Mucosa of rectum (tissue), 2 donors: Measurements from ENCODE around the gene TJP1.
"Not testable (repeated sequence)": the region's sequence is repeated elsewhere in the genome, so short reads cannot be mapped to it uniquely, and the experiment has no call there.

Experiments used
- H3K27ac ChIP-seq, 2 donors: one replicate each; pipeline ENCODE4 v1.7.0; 2013; ENCODE audit warnings: inconsistent platforms in 2 of 2, low read depth in 2 of 2, low read length in 2 of 2
- H3K27me3 ChIP-seq, 2 donors: one replicate each; pipeline ENCODE4 v1.7.0; 2013; ENCODE audit warnings: low read length in 2 of 2; ENCODE audit not compliant: control insufficient read depth in 2 of 2, insufficient read depth in 2 of 2
- H3K36me3 ChIP-seq, 2 donors: one replicate each; pipeline ENCODE4 v1.7.0; 2013; ENCODE audit warnings: low read length in 2 of 2; ENCODE audit not compliant: control insufficient read depth in 2 of 2, insufficient read depth in 2 of 2
- H3K4me1 ChIP-seq, 2 donors: one replicate each; pipeline ENCODE4 v1.7.0; 2013; ENCODE audit warnings: low read length in 2 of 2, mild to moderate bottlenecking in 1 of 2; ENCODE audit not compliant: control insufficient read depth in 2 of 2, insufficient read depth in 2 of 2
- H3K4me3 ChIP-seq, 2 donors: one replicate each; pipeline ENCODE4 v1.7.0; 2013; ENCODE audit warnings: low read length in 2 of 2
- H3K9ac ChIP-seq, 2 donors: one replicate each; pipeline ENCODE4 v1.7.0; 2013; ENCODE audit warnings: low read length in 2 of 2, low read depth in 1 of 2, mild to moderate bottlenecking in 1 of 2
- H3K9me3 ChIP-seq, 2 donors: one replicate each; pipeline ENCODE4 v1.7.0; 2013; ENCODE audit warnings: low read length in 2 of 2; ENCODE audit not compliant: control insufficient read depth in 2 of 2
- donor health status: healthy.
- donor health status: Normal muscosa, but diverticular disease.

TJP1 gene

GRCh38 chr15:29736012-29736743 is 86.1 kb downstream of the TJP1 start:
- H3K27me3 ChIP-seq: no peaks in the 10 kb centered on the region
- no peak overlapping the region for H3K27ac ChIP-seq
- H3K4me3 ChIP-seq: no peak overlapping the region
- H3K4me1 ChIP-seq: no peaks in the 10 kb centered on the region
- peaks cover 36 to 38% of the 10 kb centered on the region in 2 donors for H3K36me3 ChIP-seq
- H3K9ac ChIP-seq: no peak overlapping the region
- H3K9me3 ChIP-seq: no peaks in the 10 kb centered on the region

GRCh38 chr15:29734917-29735572 is 87.2 kb downstream of the TJP1 start:
- Histone ChIP-seq H3K36me3 (peaks cover 36 to 38% of the 10 kb centered on the region in 2 donors), H3K27ac (no peak overlapping the region)

GRCh38 chr15:29731865-29732264 is 90.4 kb downstream of the TJP1 start:
- Histone ChIP-seq H3K27ac (no peak overlapping the region), H3K27me3 (no peaks in the 10 kb centered on the region), H3K9me3 (no peaks in the 10 kb centered on the region), H3K4me1 (no peaks in the 10 kb centered on the region), H3K36me3 (peaks cover 29 to 38% of the 10 kb centered on the region in 2 donors), H3K4me3 (no peak overlapping the region), H3K9ac (no peak overlapping the region)

More at GRCh38 chr15:29734917-29735572, 87.2 kb downstream of the TJP1 start:
- no peak overlapping the region for H3K4me3 ChIP-seq
- no peaks in the 10 kb centered on the region for H3K27me3 ChIP-seq
- H3K4me1 ChIP-seq: no peaks in the 10 kb centered on the region
- H3K9me3 ChIP-seq: no peaks in the 10 kb centered on the region
- no peak overlapping the region for H3K9ac ChIP-seq

- not testable (repeated sequence) for H3K27me3 ChIP-seq, H3K27ac ChIP-seq, H3K4me1 ChIP-seq, H3K9ac ChIP-seq, H3K4me3 ChIP-seq, H3K9me3 ChIP-seq
- H3K36me3 ChIP-seq: peaks cover 18 to 30% of the 10 kb centered on the region in 2 donors
Measured at GRCh38 chr15:29730471-29730870, 91.8 kb downstream of the TJP1 start.

- H3K27ac ChIP-seq: no peak overlapping the region
- H3K36me3 ChIP-seq: peaks cover 23 to 39% of the 10 kb centered on the region in 2 donors
- no peaks in the 10 kb centered on the region for H3K9me3 ChIP-seq
- no peak overlapping the region for H3K4me3 ChIP-seq
- no peaks in the 10 kb centered on the region for H3K27me3 ChIP-seq
- H3K9ac ChIP-seq: no peak overlapping the region
- peaks cover 0 to 8% of the 10 kb centered on the region in 2 donors for H3K4me1 ChIP-seq
Measured at GRCh38 chr15:29728418-29728817, 93.8 kb downstream of the TJP1 start.

GRCh38 chr15:29727871-29728270 is 94.4 kb downstream of the TJP1 start:
- Histone ChIP-seq H3K27me3 (no peaks in the 10 kb centered on the region), H3K4me3 (no peak overlapping the region), H3K4me1 (peaks cover 0 to 8% of the 10 kb centered on the region in 2 donors)

GRCh38 chr15:29726553-29726952 is 95.7 kb downstream of the TJP1 start:
- Histone ChIP-seq H3K9ac (no peak overlapping the region), H3K9me3 (peaks cover 7 to 11% of the 10 kb centered on the region in 2 donors), H3K36me3 (peaks cover 23 to 43% of the 10 kb centered on the region in 2 donors), H3K27me3 (no peaks in the 10 kb centered on the region), H3K4me3 (no peak overlapping the region), H3K4me1 (peaks cover 0 to 8% of the 10 kb centered on the region in 2 donors), H3K27ac (no peak overlapping the region)

More at GRCh38 chr15:29727871-29728270, 94.4 kb downstream of the TJP1 start:
- Histone ChIP-seq H3K36me3 (peaks cover 23 to 39% of the 10 kb centered on the region in 2 donors), H3K9me3 (peaks cover under 1 to 3% of the 10 kb centered on the region in 2 donors), H3K9ac (no peak overlapping the region), H3K27ac (no peak overlapping the region)

- Histone ChIP-seq H3K9ac (no peak overlapping the region), H3K4me1 (peaks cover 0 to 8% of the 10 kb centered on the region in 2 donors), H3K36me3 (peaks cover 42 to 53% of the 10 kb centered on the region in 2 donors), H3K4me3 (no peak overlapping the region), H3K27me3 (no peaks in the 10 kb centered on the region), H3K27ac (no peak overlapping the region), H3K9me3 (peaks cover 7 to 11% of the 10 kb centered on the region in 2 donors)
Measured at GRCh38 chr15:29724026-29724425, 98.2 kb downstream of the TJP1 start.

GRCh38 chr15:29713784-29714183 is 108.5 kb downstream of the TJP1 start:
- Histone ChIP-seq H3K9me3 (no peaks in the 10 kb centered on the region), H3K36me3 (peaks cover 43% of the 10 kb centered on the region in 2 donors), H3K9ac (no peak overlapping the region), H3K4me1 (no peaks in the 10 kb centered on the region), H3K27ac (no peak overlapping the region), H3K27me3 (no peaks in the 10 kb centered on the region), H3K4me3 (no peak overlapping the region)

GRCh38 chr15:29712149-29712885 is 110.0 kb downstream of the TJP1 start:
- H3K9ac ChIP-seq: no peak overlapping the region
- no peaks in the 10 kb centered on the region for H3K27me3 ChIP-seq
- peaks cover 43 to 47% of the 10 kb centered on the region in 2 donors for H3K36me3 ChIP-seq
- no peak overlapping the region for H3K27ac ChIP-seq
- H3K9me3 ChIP-seq: no peaks in the 10 kb centered on the region
- H3K4me1 ChIP-seq: no peaks in the 10 kb centered on the region
- H3K4me3 ChIP-seq: no peak overlapping the region
